ENCODE results near the gene CD248.

CD248 gene

GRCh38 chr11:66289548-66290329 is 27.1 kb downstream of the CD248 start:
- H3K9me3 ChIP-seq (ENCODE audit: control insufficient read depth, insufficient read depth, low read depth, low read length): no peaks in the 10 kb centered on the region
- H3K4me3 ChIP-seq (ENCODE audit: low read depth, low read length): peak overlapping the region; percentile 46
- peaks cover 0 to 20% of the 10 kb centered on the region in 2 experiments; a peak in 1 of 3 replicates for H3K36me3 ChIP-seq (ENCODE audit: control insufficient read depth in 2 of 2, insufficient read depth in 1 of 2, low read length in 2 of 2)
- H3K4me1 ChIP-seq (ENCODE audit: control insufficient read depth, insufficient read depth, low read length): no peaks in the 10 kb centered on the region
- ChIA-PET POLR2A (interaction anchor here (0.6 to 1.8 kb wide), 28 partner anchors 8 to 510 kb away, joined by 3 to 32 read pairs (median 4); partner anchors contain the start of genes BRMS1, CCDC85B, MRPL11 and NPAS4), CTCF (interaction anchor here (0.6 to 2.3 kb wide), 13 partner anchors 9 to 1352 kb away, joined by 3 to 9 read pairs (median 5); partner anchors contain the start of gene RAB1B)
- H3K27ac ChIP-seq (ENCODE audit: extremely low read depth, low read depth, low read length): no peak overlapping the region
- TF ChIP-seq ZNF76 (tag by site-specific recombination; IDR thresholded peaks at IDR 0.05; ENCODE audit: borderline replicate concordance, low read depth): no peak
- no peak for TF ChIP-seq ZNF280C (tag by site-specific recombination; IDR thresholded peaks at IDR 0.05)
- 0 out of 2 replicates have a peak, but pooled peaks have one; percentile 16 for TF ChIP-seq KLF17 (tag by site-specific recombination; IDR thresholded peaks at IDR 0.05)
- no peak for TF ChIP-seq ZNF274 (IDR thresholded peaks at IDR 0.05; ENCODE audit: low read length)
- no peak for TF ChIP-seq ZNF274 (tag by site-specific recombination; IDR thresholded peaks at IDR 0.05; ENCODE audit: borderline replicate concordance)
- TF ChIP-seq YY1 (tag by site-specific recombination; IDR thresholded peaks at IDR 0.05): no peak
- no peak for TF ChIP-seq PRDM6 (tag by site-specific recombination; IDR thresholded peaks at IDR 0.05)
- no peak for TF ChIP-seq ZFP69B (tag by site-specific recombination; IDR thresholded peaks at IDR 0.05)
- TF ChIP-seq HOXD13 (CRISPR knock-in tag; IDR thresholded peaks at IDR 0.05; ENCODE audit: borderline replicate concordance): 0 out of 2 replicates have a peak, but pooled peaks have one; percentile 27
- TF ChIP-seq ZXDB (tag by site-specific recombination; IDR thresholded peaks at IDR 0.05): no peak
- peak; percentile 18; the same call in 1 of the 2 replicates for TF ChIP-seq SP7 (tag by site-specific recombination; IDR thresholded peaks at IDR 0.05)
- no peak for TF ChIP-seq ZNF423 (tag by site-specific recombination; IDR thresholded peaks at IDR 0.05)
- TF ChIP-seq ZNF24 (tag by site-specific recombination; IDR thresholded peaks at IDR 0.05): no peak
- no peak for TF ChIP-seq ZNF280D (tag by site-specific recombination; IDR thresholded peaks at IDR 0.05)
- no peak for TF ChIP-seq ZNF449 (tag by site-specific recombination; IDR thresholded peaks at IDR 0.05)
- TF ChIP-seq ZNF704 (tag by site-specific recombination; IDR thresholded peaks at IDR 0.05): no peak
- no peak for TF ChIP-seq ZNF214 (tag by site-specific recombination; IDR thresholded peaks at IDR 0.05; ENCODE audit: borderline replicate concordance)
- TF ChIP-seq ZBTB6 (tag by site-specific recombination; IDR thresholded peaks at IDR 0.05): no peak
- 0 out of 2 replicates have a peak, but pooled peaks have one; percentile 61 for TF ChIP-seq ZBTB17 (tag by site-specific recombination; IDR thresholded peaks at IDR 0.05)
- no peak for TF ChIP-seq ZNF155 (tag by site-specific recombination; IDR thresholded peaks at IDR 0.05)
- no peak for TF ChIP-seq ELK4 (IDR thresholded peaks at IDR 0.05; ENCODE audit: borderline replicate concordance, low read depth, low read length)
